HG03571 (cell line): ENCODE results near the gene HSPA12B.

Experiments
- ATAC-seq: cut with Tn5 transposase; IDR thresholded peaks from one replicate; pipeline ENCODE4 v1.9.1; 2021; ENCODE audit not compliant: unreplicated experiment

The HSPA12B gene, protein sequence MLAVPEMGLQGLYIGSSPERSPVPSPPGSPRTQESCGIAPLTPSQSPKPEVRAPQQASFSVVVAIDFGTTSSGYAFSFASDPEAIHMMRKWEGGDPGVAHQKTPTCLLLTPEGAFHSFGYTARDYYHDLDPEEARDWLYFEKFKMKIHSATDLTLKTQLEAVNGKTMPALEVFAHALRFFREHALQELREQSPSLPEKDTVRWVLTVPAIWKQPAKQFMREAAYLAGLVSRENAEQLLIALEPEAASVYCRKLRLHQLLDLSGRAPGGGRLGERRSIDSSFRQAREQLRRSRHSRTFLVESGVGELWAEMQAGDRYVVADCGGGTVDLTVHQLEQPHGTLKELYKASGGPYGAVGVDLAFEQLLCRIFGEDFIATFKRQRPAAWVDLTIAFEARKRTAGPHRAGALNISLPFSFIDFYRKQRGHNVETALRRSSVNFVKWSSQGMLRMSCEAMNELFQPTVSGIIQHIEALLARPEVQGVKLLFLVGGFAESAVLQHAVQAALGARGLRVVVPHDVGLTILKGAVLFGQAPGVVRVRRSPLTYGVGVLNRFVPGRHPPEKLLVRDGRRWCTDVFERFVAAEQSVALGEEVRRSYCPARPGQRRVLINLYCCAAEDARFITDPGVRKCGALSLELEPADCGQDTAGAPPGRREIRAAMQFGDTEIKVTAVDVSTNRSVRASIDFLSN

DNA sequence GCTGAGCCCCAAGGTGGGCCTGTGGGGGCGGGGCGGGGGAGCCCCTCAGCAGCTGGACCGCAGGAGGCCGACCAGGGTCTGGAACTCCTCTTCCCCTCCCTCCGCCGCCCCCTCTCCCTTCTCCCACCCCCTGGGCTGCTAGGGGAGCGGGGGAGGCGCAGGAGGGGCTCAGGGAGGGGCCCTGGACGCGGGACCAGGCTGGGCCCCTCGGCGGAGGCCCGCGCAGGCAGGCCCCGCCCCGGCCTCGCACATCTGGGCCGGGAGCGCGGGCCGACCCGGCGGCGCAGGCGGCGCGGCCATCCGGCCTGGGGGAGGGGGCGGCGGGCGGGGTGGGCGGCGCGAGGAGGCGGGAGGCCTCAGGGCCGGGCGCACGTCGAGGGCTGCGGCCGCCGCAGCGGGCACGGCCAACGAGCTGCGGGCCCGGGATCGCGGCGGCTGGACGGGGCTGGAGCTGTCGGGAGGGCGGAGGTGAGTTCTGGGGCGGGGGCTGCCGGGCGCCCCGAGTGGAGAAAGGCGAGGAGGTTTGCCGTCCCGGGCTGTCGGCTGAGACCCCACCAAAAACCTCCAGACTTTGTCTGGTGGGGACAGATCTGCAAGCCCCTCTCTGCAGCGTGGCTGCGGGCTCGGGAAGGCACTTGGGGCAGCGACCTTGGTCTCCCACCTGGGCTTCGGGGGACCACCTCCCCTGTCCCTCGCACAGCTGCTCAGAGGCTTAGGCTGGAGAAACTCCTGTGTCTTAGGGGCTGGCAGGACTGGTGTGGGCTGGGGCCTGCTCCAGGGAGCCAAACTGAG, at the start of gene HSPA12B:
TSS of gene HSPA12B (plus strand) at position 359 of the 792 bp plus-strand sequence. CDS start 5,990 bp downstream, outside the sequence.
- ATAC-seq: no peak

DNA sequence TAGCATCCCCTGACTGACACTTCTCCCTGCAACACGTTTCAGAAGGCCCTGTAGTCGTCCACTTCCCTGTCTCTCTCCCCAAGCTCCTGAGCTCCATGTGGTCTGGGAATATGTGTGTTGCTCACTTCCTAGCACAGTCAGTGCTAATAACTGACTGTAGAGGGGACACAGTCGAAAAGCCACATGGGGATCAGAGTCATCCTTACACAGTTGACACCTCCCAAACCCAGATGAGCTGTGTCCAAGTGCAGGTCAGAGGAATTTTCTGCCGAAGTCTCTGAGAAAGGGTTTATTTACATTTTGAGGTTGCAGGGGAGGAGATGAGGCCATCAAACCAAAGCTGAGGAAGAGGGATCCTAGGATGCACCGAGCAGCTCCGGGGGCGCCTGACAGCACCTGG, 47.1 kb upstream of the HSPA12B start:
- ATAC-seq: no peak

DNA sequence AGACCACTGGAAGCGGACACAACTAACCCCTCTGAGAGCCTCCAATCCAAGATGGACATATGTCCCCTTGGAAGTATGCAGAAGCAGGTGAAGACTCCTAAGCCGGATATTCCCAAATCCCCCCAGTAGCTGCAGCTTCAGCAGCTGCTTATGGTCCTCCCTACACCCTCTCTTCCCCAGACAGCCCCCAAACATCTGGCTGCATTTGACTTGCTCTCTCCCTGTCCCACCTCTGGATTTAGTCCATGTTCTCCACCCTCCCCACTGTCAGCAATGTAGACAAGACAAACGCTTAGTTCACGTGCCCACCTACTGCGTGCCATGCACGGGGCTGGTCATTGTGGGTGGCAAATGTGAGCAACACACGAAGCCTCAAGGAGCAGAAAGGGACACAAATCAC, 46.1 kb upstream of the HSPA12B start:
- ATAC-seq: no peak

DNA sequence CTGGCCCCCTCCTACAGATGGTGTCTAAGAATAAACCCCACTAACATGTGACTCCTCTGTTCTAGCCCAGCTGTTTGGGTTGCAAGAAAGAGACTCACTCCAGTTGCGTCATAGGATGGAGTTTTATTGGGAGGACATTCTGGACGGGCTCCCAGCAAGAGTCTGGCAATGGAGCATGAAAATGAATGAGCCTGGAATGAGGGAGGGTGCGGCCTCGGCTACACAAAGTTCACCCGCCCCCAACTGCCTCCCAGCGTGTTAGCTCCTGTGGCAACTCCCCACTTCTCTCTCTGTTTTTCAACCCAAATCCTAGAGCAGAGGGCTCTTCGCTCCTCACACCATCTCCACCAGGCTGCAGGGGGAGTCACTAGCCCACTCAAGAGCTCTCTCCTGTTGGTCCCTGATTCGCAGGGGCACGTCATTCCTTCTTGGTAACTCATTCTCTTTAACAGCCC, 45.6 kb upstream of the HSPA12B start:
- no peak for ATAC-seq

DNA sequence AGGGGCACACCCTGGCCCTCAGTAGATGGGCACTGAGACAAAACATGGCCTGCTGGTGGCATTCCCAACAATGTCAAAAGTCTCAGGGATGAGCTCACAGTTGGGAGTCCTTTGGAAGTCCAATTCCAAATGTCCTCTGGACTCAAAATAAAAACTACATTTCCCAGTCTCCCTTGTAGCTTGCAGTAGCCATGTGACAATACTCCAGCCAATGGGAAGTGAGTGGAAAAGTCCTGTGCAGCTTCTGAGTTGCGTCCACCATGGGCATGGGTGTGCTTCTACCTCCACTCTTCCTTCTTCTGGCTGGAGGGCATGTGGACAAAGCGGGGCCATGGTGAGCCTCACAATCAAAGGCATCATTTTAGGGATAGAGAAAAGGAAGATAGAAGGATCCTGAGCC, 44.8 kb upstream of the HSPA12B start:
- no peak for ATAC-seq

DNA sequence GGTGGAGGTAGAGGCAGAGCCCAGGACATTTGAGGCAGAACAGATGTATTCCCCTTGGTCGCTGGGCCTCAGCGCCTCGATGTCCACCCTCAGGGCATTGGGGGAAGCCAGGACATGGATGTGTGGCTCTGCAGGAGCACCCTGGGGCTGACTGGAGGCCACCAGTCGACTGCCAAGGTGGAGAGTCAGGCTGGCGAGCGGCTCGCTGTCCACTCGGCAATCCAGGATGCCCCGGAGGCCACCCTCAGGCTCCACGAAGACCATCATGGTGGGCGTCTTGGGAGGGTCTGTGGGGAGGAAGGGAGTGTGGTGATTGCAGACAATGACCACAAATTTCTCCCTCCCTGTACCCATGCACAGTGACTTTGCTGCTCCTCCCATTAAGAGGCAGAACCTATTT, 42.5 kb upstream of the HSPA12B start:
- no peak for ATAC-seq

DNA sequence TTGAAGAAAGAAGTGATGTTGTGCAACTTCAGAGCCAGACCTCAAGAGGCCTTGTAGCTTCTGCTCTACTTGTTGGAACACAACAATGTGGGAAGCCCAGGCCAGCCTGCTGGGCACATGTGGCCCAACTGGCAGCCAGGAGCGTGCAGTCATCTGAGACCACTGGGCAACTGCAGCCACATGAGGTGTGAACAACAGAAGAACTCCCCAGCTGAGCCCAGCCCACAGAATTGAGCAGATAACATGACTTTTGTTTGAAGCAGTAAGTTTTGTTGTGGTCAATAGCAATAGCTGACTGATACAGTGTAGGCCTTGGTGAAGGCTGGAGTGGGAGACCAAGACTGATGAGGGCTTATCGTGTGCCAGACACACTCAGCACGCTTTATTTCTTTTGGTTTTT, 42.1 kb upstream of the HSPA12B start:
- ATAC-seq: no peak

DNA sequence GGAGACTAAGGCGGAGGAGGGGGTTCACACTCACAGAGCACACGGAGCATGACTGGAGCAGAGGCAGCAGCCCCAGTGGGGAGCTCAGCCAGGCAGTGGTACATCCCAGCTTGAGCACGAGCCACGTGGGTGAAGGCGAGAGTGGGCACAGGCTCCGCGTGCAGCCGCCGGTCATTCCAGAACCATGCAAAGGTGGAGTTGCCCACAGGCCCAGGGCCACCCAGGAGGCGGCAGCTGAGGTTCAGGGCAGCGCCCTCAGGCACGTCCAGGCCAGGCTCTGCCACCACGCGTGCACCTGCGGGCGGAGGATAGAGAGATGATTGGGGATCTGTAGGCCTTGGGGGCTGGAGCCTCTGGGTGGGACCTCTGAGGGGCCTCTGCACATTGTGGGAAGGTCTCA, 41.2 kb upstream of the HSPA12B start:
- no peak for ATAC-seq

DNA sequence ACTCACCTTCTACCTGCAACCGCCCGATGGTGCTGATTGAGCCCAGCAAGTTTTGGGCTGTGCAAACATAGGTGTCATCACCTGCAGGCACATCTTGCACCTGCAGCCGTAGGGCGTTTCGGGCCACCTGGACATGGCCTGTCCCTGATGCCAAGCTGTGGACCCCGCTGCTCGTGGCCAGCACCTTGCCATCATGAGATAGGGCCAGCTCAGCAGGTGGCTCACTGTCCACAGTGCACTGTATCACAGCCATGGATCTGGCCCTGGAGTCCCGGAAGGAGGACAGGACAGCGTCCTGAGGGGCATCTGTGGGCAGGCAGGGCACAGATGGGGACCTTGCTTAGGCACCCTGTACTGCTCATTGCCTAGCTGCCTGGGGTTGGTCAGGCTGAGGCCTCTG, 40.6 kb upstream of the HSPA12B start:
- no peak for ATAC-seq

DNA sequence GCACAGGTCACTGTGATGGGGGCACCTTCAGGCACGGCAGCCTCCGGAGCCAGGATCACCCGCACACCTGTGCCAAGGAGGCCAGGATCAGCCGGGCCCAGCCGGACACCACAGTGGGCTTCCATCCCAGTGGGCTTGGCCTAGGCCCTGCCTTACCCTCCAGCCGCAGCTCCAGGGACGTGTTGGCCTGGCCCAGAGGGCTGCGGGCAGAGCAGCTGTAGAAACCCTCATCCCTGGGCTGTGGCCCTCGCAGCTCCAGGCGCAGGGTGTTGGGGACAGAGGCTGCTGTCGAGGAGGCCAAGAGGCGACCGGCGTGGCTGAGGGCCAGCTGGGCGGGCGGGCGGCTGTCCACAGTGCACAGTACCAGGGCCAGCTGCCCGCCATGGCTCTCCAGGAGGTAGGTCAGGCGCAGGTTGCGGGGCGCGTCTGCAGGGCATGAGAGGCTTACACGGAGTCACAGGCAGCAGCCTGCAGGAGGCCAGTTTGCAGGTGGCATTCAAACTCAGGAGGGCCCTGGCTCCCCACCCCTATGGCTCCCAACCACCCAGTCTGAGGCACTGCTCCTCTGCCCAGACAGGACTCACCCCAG, 39.7 kb upstream of the HSPA12B start:
- ATAC-seq: no peak

DNA sequence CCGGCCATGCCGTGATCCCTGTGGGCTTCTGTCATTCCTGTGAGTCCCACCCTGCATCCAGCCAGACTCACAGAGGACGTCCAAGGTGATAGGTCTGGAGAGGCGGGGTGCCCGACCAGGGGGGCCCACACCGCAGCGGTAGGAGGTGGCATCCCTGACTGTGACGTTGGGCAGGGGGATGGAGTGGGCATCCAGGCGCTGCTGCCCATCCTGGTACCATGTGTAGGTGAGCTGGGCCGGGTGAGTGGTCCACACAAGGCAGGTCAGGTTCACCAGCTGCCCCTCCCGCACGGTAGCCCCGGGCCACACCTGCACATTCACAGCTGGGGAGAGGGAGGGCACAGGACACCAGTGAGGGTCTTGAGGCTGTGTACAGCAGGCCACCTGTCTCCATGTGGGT, 39.1 kb upstream of the HSPA12B start:
- no peak for ATAC-seq

DNA sequence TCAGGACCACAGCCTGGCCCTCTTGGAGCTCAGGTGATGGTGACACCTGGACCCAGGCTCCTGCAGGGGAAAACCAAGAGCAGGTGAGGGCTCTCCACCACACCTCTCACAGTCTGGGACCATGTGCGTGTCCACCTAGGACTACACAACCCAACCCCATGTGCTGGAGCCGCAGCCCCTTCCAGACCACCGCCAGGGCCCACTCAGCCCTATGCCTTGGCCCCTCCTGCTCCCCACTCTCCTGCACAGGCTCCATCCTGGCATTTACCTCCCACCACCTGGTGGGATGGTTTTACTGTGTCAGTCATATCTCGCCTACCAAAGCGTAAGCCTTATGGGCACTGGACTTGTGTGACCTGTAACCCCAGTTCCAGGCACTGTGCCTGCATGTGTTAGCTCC, 37.6 kb upstream of the HSPA12B start:
- ATAC-seq: no peak

DNA sequence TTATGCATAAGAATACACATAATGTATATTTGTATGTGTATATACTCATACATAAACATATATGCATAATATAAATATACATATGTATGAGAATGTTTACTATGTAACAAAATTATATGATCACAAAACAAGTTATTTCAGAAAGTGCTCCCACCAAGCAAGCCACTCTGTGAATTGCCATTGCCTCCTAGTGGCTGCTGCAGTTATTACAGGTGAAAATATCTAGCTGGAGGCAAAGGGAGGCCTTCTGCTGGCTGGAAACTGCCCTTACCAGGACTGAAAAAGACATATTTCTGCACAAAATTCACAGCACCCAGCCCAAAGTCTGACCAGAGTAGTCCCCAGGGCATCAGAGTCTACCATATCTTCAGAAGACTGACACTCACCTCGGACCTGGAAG, 36.3 kb upstream of the HSPA12B start:
- ATAC-seq: no peak

DNA sequence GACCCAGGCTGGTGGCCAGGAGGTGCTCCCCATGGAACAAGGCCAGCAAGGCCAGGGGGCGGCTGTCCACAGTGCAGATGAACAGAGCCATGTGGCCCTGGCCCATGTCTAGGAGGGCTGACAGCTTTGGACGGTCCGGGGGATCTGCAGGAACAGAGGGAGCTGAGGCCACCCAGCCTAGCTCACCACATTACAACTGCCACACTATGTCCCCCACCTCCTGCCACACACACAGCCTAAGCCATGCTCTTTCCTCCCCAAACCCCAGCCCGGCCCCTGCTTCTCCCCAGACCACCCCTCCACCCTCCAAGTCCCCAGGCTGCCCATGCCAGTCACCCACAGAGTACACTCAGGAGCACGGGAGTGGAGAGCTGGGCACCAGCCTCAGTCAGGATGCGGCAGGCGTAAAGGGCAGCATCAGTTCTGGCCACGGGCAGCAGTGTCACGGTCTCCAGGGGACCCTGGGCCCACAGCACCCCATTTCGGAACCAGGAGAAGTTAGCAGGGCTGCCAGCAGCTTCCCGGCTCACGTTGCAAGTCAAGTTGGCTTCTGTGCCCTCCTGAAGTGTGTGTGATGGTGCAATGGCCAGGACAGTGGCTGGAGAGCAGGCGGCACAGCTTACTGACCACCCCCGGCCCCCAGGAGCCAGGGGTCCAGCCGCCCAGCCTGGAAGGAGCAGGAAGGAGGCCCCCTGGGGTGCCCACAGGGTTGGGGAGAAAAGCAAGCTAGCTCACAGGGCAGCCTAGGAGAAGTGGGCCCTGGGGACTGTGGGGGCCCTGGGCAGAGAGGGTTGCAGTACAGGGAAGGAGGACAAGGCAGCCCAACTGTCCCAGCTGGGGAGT, 35.5 kb upstream of the HSPA12B start:
- ATAC-seq: no peak

DNA sequence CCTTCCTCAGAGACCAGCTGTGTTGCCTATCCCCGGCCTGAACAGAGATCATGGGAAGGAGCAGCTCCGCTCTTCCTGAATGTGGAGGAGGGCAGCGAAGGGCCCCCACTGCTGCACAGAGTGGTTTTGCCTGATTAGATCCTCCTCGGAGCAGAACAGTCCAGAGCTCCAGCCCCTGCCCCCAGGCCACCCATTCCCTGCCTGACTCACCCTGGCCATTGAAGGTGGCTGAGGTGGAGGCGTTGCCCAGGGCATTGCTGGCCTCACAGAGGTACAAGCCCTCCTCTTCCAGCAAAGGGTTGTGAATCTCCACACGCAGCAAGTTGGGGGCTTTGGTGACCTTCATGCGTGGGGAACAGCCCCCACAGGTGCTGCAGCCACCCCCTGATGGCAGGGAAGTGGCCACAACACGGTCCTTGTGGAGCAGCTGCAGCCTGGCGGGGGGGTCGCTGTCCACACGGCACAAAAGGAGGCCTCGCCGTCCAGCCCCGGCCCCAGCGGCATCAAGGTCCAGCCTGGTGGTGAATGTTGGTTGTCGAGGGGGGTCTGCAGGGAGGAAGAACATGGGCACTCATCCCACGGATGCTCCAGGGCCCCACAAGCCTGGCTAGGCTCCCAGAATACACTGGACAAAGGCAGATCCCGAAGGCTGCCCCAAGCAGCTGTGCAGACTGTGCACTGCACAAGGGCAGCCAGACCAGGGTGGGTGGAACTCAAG, 34.7 kb upstream of the HSPA12B start:
- no peak for ATAC-seq

DNA sequence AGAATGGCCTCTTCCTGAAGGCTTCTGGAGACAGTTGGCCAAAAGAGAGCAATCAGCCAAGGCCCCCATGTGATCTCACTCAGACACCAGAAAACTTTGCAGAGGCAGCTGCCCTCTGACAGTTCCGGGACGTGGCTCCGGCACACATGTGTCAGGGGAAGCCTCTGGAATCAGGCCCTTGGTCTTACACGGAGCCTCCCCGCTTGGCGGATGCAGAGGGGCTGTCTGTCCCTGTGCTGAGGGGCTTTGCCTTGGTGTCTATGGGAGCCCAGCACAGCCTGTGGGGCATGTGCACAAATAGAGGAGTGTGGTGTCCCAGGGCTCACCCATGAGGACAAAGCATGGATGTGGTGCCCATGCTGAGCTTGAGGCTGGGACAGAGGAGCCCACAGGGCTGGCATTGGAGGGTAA, 33.9 kb upstream of the HSPA12B start:
- ATAC-seq: no peak

DNA sequence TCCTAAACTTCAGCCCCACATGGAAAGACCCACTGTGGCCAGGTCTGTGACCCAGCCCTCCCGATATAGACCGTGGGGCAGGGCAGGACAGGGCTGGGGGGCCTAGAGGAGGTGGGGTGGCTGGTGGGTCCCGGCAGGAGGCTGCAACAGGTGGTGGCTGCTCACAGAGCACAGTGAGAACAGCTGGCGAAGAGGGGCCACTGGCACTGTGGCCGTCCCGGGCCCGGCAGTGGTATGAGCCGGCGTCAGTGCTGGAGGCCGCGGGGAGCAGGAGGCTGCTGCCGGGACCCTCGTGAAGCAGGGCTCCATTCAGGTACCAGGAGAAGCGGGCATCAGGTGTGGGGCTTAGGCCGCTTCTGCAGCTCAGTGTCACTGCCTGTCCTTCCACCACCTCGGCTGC, 33.4 kb upstream of the HSPA12B start:
- no peak for ATAC-seq

DNA sequence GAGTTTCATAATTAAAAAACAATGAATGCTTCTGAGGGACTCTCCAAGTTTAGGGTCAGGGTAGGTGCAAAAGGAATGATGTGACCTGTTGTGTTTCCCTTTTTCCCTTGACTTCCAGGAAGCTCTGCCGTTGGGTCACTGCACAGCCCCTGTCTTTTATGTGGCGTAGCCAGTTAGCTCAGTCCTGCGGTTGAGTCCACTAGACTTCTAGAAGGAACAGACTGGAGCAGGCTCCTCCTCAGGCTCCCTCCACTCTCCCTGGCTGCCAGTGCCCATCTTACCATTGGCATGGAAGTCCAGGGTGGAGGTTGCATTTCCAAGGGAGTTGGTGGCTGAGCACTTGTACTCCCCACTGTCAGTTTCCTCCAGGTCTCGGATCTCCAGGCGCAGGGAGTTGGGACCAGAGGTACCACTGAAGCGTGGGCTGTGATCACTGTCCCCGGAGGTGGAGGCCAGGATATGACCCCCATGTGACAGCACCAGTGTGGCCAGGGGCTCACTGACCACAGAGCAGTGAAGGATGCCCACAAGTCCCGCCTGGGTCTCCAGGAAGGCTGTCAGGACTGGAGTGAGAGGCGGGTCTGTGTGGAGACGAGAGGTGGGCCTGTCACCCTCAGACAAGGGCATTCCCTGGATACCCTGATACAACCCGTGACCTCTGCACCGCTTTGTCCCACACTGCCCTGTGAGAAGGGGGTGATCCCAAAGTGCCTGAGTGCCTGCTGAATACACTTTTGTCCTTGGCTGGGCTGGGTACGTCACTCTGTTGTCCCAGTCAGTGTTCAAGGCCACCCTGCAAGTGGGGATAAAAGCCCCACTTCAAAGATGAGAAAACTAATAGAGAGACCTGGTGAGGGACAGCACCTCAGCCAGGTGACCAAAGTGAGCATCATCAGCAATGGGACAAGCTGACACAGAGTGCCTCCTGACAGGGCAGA, 31.2 kb upstream of the HSPA12B start:
- ATAC-seq: no peak
